Kidney capillary endothelial cell (primary cell): ENCODE results near the gene COQ8A.

Experiments used
- DNase-seq: peaks from one replicate; pipeline ENCODE4 v3.0.0-alpha.2; 2018; ENCODE audit warnings: low spot score

Gene COQ8A

GRCh38 chr1:226974544-226975258 is 34.6 kb downstream of the COQ8A start:
- no peak for DNase-seq

GRCh38 chr1:226975259-226976250 is 35.5 kb downstream of the COQ8A start:
- DNase-seq = no peak

- DNase-seq = no peak
Observed at GRCh38 chr1:226976276-226976977, 36.3 kb downstream of the COQ8A start.

GRCh38 chr1:226976978-226977642 is 37.0 kb downstream of the COQ8A start:
- DNase-seq = no peak

GRCh38 chr1:226977643-226978431 is 37.7 kb downstream of the COQ8A start:
- DNase-seq = no peak

GRCh38 chr1:226978432-226979114 is 38.5 kb downstream of the COQ8A start:
- DNase-seq = no peak

GRCh38 chr1:226979115-226979516 is 39.0 kb downstream of the COQ8A start:
- DNase-seq = no peak

- DNase-seq = no peak
Observed at GRCh38 chr1:226979517-226980121, 39.5 kb downstream of the COQ8A start.

- DNase-seq = no peak
Observed at GRCh38 chr1:226980122-226980560, 40.0 kb downstream of the COQ8A start.

GRCh38 chr1:226980565-226981385 is 40.7 kb downstream of the COQ8A start:
- DNase-seq = no peak

- DNase-seq = no peak
Observed at GRCh38 chr1:226981386-226981817, 41.3 kb downstream of the COQ8A start.

- no peak for DNase-seq
Observed at GRCh38 chr1:226981838-226982237, 41.7 kb downstream of the COQ8A start.

GRCh38 chr1:226982451-226983177 is 42.5 kb downstream of the COQ8A start:
- no peak for DNase-seq

- DNase-seq = no peak
Observed at GRCh38 chr1:226983247-226983991, 43.3 kb downstream of the COQ8A start.

- no peak for DNase-seq
Observed at GRCh38 chr1:226983992-226984364, 43.9 kb downstream of the COQ8A start.

- no peak for DNase-seq
Observed at GRCh38 chr1:226984521-226985238, 44.6 kb downstream of the COQ8A start.
